GM18868 (cell line): ENCODE measurements around the gene COQ7.

Experiments used
- ATAC-seq: cut with Tn5 transposase; IDR thresholded peaks from one replicate; pipeline ENCODE4 v1.9.1; 2021; ENCODE audit warnings: mild to moderate bottlenecking, moderate library complexity; ENCODE audit not compliant: unreplicated experiment

COQ7 gene

GRCh38 chr16:19067349-19068236 lies at the start of gene COQ7:
Gene COQ7 (plus strand): TSS chr16:19067614. CDS start chr16:19067665, 51 bp downstream.
- peak; percentile 87 for ATAC-seq

GRCh38 chr16:19020689-19021088 lies 46.7 kb upstream of the COQ7 start:
- no peak for ATAC-seq

- no peak for ATAC-seq
Observed at GRCh38 chr16:19021747-19022146, 45.7 kb upstream of the COQ7 start.

- ATAC-seq = no peak
Observed at GRCh38 chr16:19027416-19027815, 40.0 kb upstream of the COQ7 start.

- ATAC-seq = no peak
Observed at GRCh38 chr16:19029980-19030379, 37.4 kb upstream of the COQ7 start.

GRCh38 chr16:19031738-19032137 lies 35.7 kb upstream of the COQ7 start:
- ATAC-seq = no peak

GRCh38 chr16:19033761-19034160 lies 33.7 kb upstream of the COQ7 start:
- ATAC-seq = no peak

GRCh38 chr16:19040400-19040799 lies 27.0 kb upstream of the COQ7 start:
- no peak for ATAC-seq

GRCh38 chr16:19044769-19045168 lies 22.6 kb upstream of the COQ7 start:
- no peak for ATAC-seq

- ATAC-seq = no peak
Observed at GRCh38 chr16:19046062-19046461, 21.4 kb upstream of the COQ7 start.

GRCh38 chr16:19062706-19063105 lies 4.7 kb upstream of the COQ7 start:
- no peak for ATAC-seq

GRCh38 chr16:19066988-19067348 lies 446 bp upstream of the COQ7 start:
- no peak for ATAC-seq

- no peak for ATAC-seq
Observed at GRCh38 chr16:19068237-19068815, 912 bp downstream of the COQ7 start.

- ATAC-seq = no peak
Observed at GRCh38 chr16:19071811-19072777, 4.7 kb downstream of the COQ7 start.

GRCh38 chr16:19073344-19073743 lies 5.9 kb downstream of the COQ7 start:
- no peak for ATAC-seq

GRCh38 chr16:19073863-19074262 lies 6.4 kb downstream of the COQ7 start:
- no peak for ATAC-seq

- ATAC-seq = no peak
Observed at GRCh38 chr16:19075511-19075910, 8.1 kb downstream of the COQ7 start.

- no peak for ATAC-seq
Observed at GRCh38 chr16:19077879-19078278, 10.5 kb downstream of the COQ7 start.

GRCh38 chr16:19083670-19084069 lies 16.3 kb downstream of the COQ7 start:
- no peak for ATAC-seq

- no peak for ATAC-seq
Observed at GRCh38 chr16:19084139-19084538, 16.7 kb downstream of the COQ7 start.

GRCh38 chr16:19084879-19085278 lies 17.5 kb downstream of the COQ7 start:
- ATAC-seq = no peak
